B cell (primary cell): ENCODE results near the gene CNNM3.

Experiments used
- EZH2 ChIP-seq: IDR thresholded peaks from 2 replicates; pipeline ENCODE4 v1.6.1; 2012; ENCODE audit warnings: borderline replicate concordance, low read depth, mild to moderate bottlenecking, moderate library complexity, low read length; ENCODE audit not compliant: insufficient read depth, poor library complexity, severe bottlenecking
- TF ChIP-seq, protein P1 (sequence below): fragments of 200-600 bp; IDR thresholded peaks from one replicate; pipeline ENCODE4 v1.8.0; 2022; ENCODE audit warnings: antibody characterized with exemption, mild to moderate bottlenecking

DNA sequence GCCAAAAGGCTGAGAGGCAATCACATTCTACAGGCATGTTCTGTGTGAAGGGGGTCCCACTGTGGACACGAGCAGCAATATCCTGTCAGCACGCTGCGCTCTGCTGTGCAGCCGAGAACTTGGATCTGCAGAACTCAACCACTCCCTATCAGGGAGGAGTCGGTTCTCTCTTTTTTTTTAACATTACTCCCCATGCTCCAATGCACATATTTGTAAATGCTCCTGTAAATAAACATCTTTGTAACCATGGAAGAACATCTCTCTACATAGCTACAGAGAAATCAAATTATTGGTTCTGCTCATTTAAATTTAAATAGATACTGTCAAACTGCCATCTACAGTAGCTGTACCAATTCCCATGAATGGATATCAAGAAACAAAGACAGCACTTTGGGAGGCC lies 30.8 kb downstream of the CNNM3 start:
- TF ChIP-seq, protein P1, sequence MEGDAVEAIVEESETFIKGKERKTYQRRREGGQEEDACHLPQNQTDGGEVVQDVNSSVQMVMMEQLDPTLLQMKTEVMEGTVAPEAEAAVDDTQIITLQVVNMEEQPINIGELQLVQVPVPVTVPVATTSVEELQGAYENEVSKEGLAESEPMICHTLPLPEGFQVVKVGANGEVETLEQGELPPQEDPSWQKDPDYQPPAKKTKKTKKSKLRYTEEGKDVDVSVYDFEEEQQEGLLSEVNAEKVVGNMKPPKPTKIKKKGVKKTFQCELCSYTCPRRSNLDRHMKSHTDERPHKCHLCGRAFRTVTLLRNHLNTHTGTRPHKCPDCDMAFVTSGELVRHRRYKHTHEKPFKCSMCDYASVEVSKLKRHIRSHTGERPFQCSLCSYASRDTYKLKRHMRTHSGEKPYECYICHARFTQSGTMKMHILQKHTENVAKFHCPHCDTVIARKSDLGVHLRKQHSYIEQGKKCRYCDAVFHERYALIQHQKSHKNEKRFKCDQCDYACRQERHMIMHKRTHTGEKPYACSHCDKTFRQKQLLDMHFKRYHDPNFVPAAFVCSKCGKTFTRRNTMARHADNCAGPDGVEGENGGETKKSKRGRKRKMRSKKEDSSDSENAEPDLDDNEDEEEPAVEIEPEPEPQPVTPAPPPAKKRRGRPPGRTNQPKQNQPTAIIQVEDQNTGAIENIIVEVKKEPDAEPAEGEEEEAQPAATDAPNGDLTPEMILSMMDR, result no peak
- TF ChIP-seq EZH2, result no peak
